ENCODE measurements around the gene SLC44A1. TPM values are rescaled to one million over a fixed set of nuclear protein-coding genes. Genes with fewer than 3 reads are reported as not detected.

The SLC44A1 gene
- total RNA-seq, 1 experiment from 2014 or later, result 15.2 TPM

GRCh38 chr9:105485131-105485530 lies 240.7 kb downstream of the SLC44A1 start:
- Mint-ChIP-seq H3K36me3 (ENCODE audit: insufficient read depth, unreplicated experiment) (peaks cover 18% of the 10 kb centered on the region), H3K27ac (ENCODE audit: low read depth, unreplicated experiment) (no peak overlapping the region), H3K4me3 (ENCODE audit: unreplicated experiment) (no peak overlapping the region), H3K27me3 (ENCODE audit: insufficient read depth, unreplicated experiment) (no peaks in the 10 kb centered on the region), H3K9me3 (ENCODE audit: unreplicated experiment) (no peaks in the 10 kb centered on the region), H3K4me1 (ENCODE audit: insufficient read depth, unreplicated experiment) (no peaks in the 10 kb centered on the region)
- intact Hi-C loops (cut with micrococcal nuclease), result no loop called here
- CTCF ChIA-PET, result no interaction called here
- BruUV-seq (replicated peaks), result no TSS peak
- POLR2A ChIA-PET, result no interaction called here
- TF ChIP-seq CTCF (IDR thresholded peaks at IDR 0.05; ENCODE audit: unreplicated experiment), result no peak
- no peak for DNase-seq (ENCODE audit: unreplicated experiment)

Other genes with a start within 250 kb of the SLC44A1 start
- gene FSD1L, start 203.4 kb downstream of the SLC44A1 start, total RNA-seq (2022), result 6.8 and 7.2 TPM in 2 replicates

Measured in MCF 10A (cell line).